CD14-positive monocyte (primary cell): ENCODE results near the gene GALNT17. TPM values are rescaled to one million over a fixed set of nuclear protein-coding genes. Genes with fewer than 3 reads are reported as not detected.

ENCODE experiments used
- DNase-seq, 3 donors: peaks; one replicate each; pipeline ENCODE4 v3.0.0-alpha.2; 2011 to 2022
- H2AFZ ChIP-seq: 2 replicates; pipeline ENCODE4 v1.6.0; 2012; ENCODE audit warnings: mild to moderate bottlenecking, low read depth, low read length, inconsistent platforms; ENCODE audit not compliant: insufficient read depth, poor library complexity, severe bottlenecking
- H3K27ac ChIP-seq, 2 donors: 1 replicate in 1 of 2; 2 replicates in 1 of 2; pipeline ENCODE4 v1.5.1; 2012 to 2013; ENCODE audit warnings: low read length in 2 of 2, control low read depth in 1 of 2, inconsistent platforms in 1 of 2, low read depth in 1 of 2, mild to moderate bottlenecking in 1 of 2
- H3K27me3 ChIP-seq, 2 donors: one replicate each; pipeline versions ENCODE4 v1.6.0 to v1.6.1; 2011 to 2013; ENCODE audit warnings: low read length in 2 of 2; ENCODE audit not compliant: control insufficient read depth in 2 of 2, insufficient read depth in 2 of 2
- H3K36me3 ChIP-seq, 2 donors: replicated peaks in 1 of 2; 1 replicate in 1 of 2; 2 replicates in 1 of 2; pipeline versions ENCODE4 v1.5.1 to v1.6.1; 2012 to 2013; ENCODE audit warnings: low read length in 2 of 2, control low read depth in 1 of 2, inconsistent platforms in 1 of 2, mild to moderate bottlenecking in 1 of 2; ENCODE audit not compliant: insufficient read depth in 2 of 2, control insufficient read depth in 1 of 2
- H3K4me1 ChIP-seq, 2 donors: 1 replicate in 1 of 2; 2 replicates in 1 of 2; pipeline versions ENCODE4 v1.5.1 to v1.6.1; 2012 to 2013; ENCODE audit warnings: low read length in 2 of 2, control low read depth in 1 of 2, inconsistent platforms in 1 of 2, mild to moderate bottlenecking in 1 of 2, moderate library complexity in 1 of 2; ENCODE audit not compliant: insufficient read depth in 2 of 2, control insufficient read depth in 1 of 2
- H3K4me2 ChIP-seq: replicated peaks from 2 replicates; pipeline ENCODE3; 2012; ENCODE audit warnings: low read length, moderate library complexity, mild to moderate bottlenecking; ENCODE audit not compliant: poor library complexity, severe bottlenecking; ENCODE audit errors: extremely low read depth
- H3K4me3 ChIP-seq, 3 experiments: fragments of 200-600 bp in 1 of 3; sonication (generic) in 1 of 3; replicated peaks in 1 of 3; 1 replicate in 2 of 3; 2 replicates in 1 of 3; pipeline ENCODE4 v1.5.1; 2011 to 2013; ENCODE audit warnings: low read length in 3 of 3, mild to moderate bottlenecking in 3 of 3, control low read depth in 2 of 3, low read depth in 2 of 3, inconsistent platforms in 1 of 3, moderate library complexity in 1 of 3
- H3K79me2 ChIP-seq: 2 replicates; pipeline ENCODE4 v1.6.0; 2012; ENCODE audit warnings: mild to moderate bottlenecking, control low read depth, inconsistent platforms, low read length, moderate library complexity; ENCODE audit not compliant: insufficient read depth
- H3K9ac ChIP-seq: 2 replicates; pipeline ENCODE4 v1.6.0; 2017; ENCODE audit warnings: low read length, mild to moderate bottlenecking; ENCODE audit not compliant: insufficient read depth, poor library complexity, severe bottlenecking
- H3K9me3 ChIP-seq, 2 donors: replicated peaks in 1 of 2; 1 replicate in 1 of 2; 2 replicates in 1 of 2; pipeline versions ENCODE4 v1.5.1 to v1.6.1; 2012 to 2013; ENCODE audit warnings: low read length in 2 of 2, control low read depth in 1 of 2; ENCODE audit not compliant: control insufficient read depth in 1 of 2, insufficient read depth in 1 of 2
- H4K20me1 ChIP-seq: 2 replicates; pipeline ENCODE4 v1.6.0; 2012; ENCODE audit warnings: mild to moderate bottlenecking, low read length, control low read depth, moderate library complexity; ENCODE audit not compliant: insufficient read depth
- H3K27ac Mint-ChIP-seq, 7 donors: one replicate each; pipeline ENCODE4 v1.8.0; 2020; ENCODE audit warnings: mild to moderate bottlenecking in 7 of 7, mixed read lengths in 7 of 7, moderate library complexity in 6 of 7, inconsistent platforms in 2 of 7
- H3K27me3 Mint-ChIP-seq, 3 donors: one replicate each; pipeline ENCODE4 v1.8.0; 2021 to 2022; ENCODE audit warnings: low read depth in 3 of 3, mild to moderate bottlenecking in 3 of 3, mixed read lengths in 3 of 3, moderate library complexity in 3 of 3, inconsistent platforms in 1 of 3
- H3K36me3 Mint-ChIP-seq, 2 donors: one replicate each; pipeline ENCODE4 v1.8.0; 2020; ENCODE audit warnings: mixed read lengths in 2 of 2, inconsistent platforms in 1 of 2, mild to moderate bottlenecking in 1 of 2
- H3K4me1 Mint-ChIP-seq: one replicate; pipeline ENCODE4 v1.8.0; 2020; ENCODE audit warnings: mild to moderate bottlenecking, mixed read lengths
- H3K4me3 Mint-ChIP-seq, 2 donors: one replicate each; pipeline ENCODE4 v1.8.0; 2020; ENCODE audit warnings: mild to moderate bottlenecking in 2 of 2, mixed read lengths in 2 of 2, moderate library complexity in 1 of 2
- H3K9me3 Mint-ChIP-seq, 7 donors: one replicate each; pipeline ENCODE4 v1.8.0; 2020 to 2022; ENCODE audit warnings: mixed read lengths in 7 of 7, mild to moderate bottlenecking in 6 of 7, moderate library complexity in 6 of 7, inconsistent platforms in 2 of 7
- WGBS: methylation state at CpG from one replicate; pipeline ENCODE4 v1.1.5; 2013; ENCODE audit warnings: missing lambda C conversion rate; ENCODE audit not compliant: insufficient coverage; 5-methylcytosine and 5-hydroxymethylcytosine counted together
- intact Hi-C, 2 donors: fragments of 100-400 bp; cut with micrococcal nuclease; formaldehyde crosslinking; loops; one replicate each; pipeline versions ENCODE4 v1.15.0 to v1.15.1; 2023
- polyA plus RNA-seq, 3 donors: library from polyadenylated mRNA; depleted of rRNA in 1 of 3; unstranded in 2 of 3; stranded (reverse) in 1 of 3; fragments of 300-500 nt in 2 of 3; fragments of >200 nt in 1 of 3; fragmentation: Illumina TruSeq in 2 of 3; gene quantifications; 1 replicate in 2 of 3; 2 replicates in 1 of 3; pipeline ENCODE4 v1.2.3, GENCODE V29; 2012 to 2021
- TF ChIP-seq, protein P1 (sequence below): fragments of 200-600 bp; IDR thresholded peaks from one replicate; pipeline ENCODE4 v1.8.0; 2022; ENCODE audit warnings: antibody characterized with exemption, mild to moderate bottlenecking

Gene GALNT17
- polyA plus RNA-seq, 3 donors = not detected

DNA sequence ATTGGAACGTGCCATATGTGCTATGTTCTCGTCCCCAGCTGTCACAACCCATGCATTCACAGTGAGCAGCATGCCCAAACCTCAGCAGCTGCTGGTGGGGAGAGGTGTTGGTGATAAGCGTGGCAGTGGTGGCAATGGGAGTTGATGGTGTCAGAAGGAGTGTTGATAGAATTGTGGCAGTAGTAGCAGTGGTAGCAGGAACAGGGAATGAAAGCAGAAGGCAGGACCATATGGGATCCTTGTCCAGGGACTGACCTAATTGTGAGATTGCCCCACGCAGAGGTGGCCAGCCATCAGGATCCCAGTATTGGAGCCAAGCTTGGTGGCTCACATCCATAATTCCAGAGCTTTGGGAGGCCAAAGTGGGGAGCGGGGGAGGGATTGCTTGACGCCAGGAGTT is 276.3 kb downstream of the GALNT17 start:
- H3K9me3 Mint-ChIP-seq = peaks cover 18 to 51% (median 27%) of the 10 kb centered on the region in 7 donors
- no peaks in the 10 kb centered on the region for H3K4me1 ChIP-seq
- H4K20me1 ChIP-seq = no peaks in the 10 kb centered on the region
- H3K27me3 ChIP-seq = no peaks in the 10 kb centered on the region
- intact Hi-C loops = no loop called here
- H3K4me1 Mint-ChIP-seq = no peaks in the 10 kb centered on the region
- no peak overlapping the region for H2AFZ ChIP-seq
- no peak overlapping the region for H3K4me3 ChIP-seq
- no peak overlapping the region for H3K27ac ChIP-seq
- no peaks in the 10 kb centered on the region for H3K36me3 ChIP-seq
- no peak overlapping the region for H3K9ac ChIP-seq
- no peak overlapping the region for H3K4me3 Mint-ChIP-seq
- 67% methylated on average over 3 of the region's 6 CpGs for WGBS
- no peak for DNase-seq
- no peaks in the 10 kb centered on the region for H3K27me3 Mint-ChIP-seq
- H3K27ac Mint-ChIP-seq = no peak overlapping the region
- H3K9me3 ChIP-seq = peaks cover 39 to 65% of the 10 kb centered on the region in 2 donors
- H3K4me2 ChIP-seq = no peak overlapping the region
- no peaks in the 10 kb centered on the region for H3K79me2 ChIP-seq
- TF ChIP-seq, protein P1, sequence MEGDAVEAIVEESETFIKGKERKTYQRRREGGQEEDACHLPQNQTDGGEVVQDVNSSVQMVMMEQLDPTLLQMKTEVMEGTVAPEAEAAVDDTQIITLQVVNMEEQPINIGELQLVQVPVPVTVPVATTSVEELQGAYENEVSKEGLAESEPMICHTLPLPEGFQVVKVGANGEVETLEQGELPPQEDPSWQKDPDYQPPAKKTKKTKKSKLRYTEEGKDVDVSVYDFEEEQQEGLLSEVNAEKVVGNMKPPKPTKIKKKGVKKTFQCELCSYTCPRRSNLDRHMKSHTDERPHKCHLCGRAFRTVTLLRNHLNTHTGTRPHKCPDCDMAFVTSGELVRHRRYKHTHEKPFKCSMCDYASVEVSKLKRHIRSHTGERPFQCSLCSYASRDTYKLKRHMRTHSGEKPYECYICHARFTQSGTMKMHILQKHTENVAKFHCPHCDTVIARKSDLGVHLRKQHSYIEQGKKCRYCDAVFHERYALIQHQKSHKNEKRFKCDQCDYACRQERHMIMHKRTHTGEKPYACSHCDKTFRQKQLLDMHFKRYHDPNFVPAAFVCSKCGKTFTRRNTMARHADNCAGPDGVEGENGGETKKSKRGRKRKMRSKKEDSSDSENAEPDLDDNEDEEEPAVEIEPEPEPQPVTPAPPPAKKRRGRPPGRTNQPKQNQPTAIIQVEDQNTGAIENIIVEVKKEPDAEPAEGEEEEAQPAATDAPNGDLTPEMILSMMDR = no peak
- no peaks in the 10 kb centered on the region for H3K36me3 Mint-ChIP-seq

DNA sequence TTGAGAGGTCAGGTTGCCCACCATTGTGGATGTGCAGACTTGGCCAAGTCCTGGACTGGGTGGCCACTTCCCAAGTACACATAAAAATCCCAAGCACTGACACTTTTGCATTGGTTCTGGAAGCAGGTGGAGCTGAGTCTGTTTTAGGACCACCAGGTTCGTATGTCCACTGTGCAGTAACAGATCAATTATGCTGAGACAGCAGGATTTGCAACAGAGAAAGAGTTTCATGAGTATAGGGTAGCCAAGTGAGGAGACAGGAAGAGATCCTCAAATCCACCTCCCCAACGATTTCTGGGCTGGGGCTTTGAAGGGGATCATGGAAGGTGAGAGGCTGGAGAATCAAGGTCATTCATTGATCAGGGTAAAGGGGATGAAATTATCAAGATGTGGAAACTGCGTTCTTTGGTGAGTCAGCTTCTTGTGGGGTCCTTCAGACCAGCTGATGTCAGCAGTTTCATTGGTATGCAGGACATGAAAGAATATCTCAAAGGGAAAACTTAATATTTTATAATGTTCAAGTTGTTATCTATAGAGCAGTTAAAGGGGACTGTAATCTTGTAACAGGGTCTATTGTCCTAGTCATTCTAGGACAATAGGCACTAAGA is 277.7 kb downstream of the GALNT17 start:
- no peak for DNase-seq
- Histone ChIP-seq H3K4me1 (no peaks in the 10 kb centered on the region), H3K27ac (no peak overlapping the region), H3K36me3 (no peaks in the 10 kb centered on the region), H4K20me1 (no peaks in the 10 kb centered on the region), H3K9ac (no peak overlapping the region), H3K4me3 (no peak overlapping the region), H3K27me3 (no peaks in the 10 kb centered on the region), H3K9me3 (peaks cover 38 to 73% of the 10 kb centered on the region in 2 donors), H3K4me2 (no peak overlapping the region), H2AFZ (no peak overlapping the region), H3K79me2 (no peaks in the 10 kb centered on the region)
- Mint-ChIP-seq H3K9me3 (peaks cover 20 to 59% (median 31%) of the 10 kb centered on the region in 7 donors), H3K27me3 (no peaks in the 10 kb centered on the region), H3K36me3 (no peaks in the 10 kb centered on the region), H3K4me3 (no peak overlapping the region), H3K27ac (no peak overlapping the region), H3K4me1 (no peaks in the 10 kb centered on the region)
- 40% methylated on average over 1 of the region's 3 CpGs for WGBS
- TF ChIP-seq, protein P1 = no peak
- intact Hi-C loops = no loop called here
